Head of caudate nucleus (tissue), 42 donors: ENCODE data around the gene BUD31.

Experiments
- DNase-seq, 42 donors: peaks; one replicate each; pipeline versions ENCODE4 v3.0.0 to v3.0.0-alpha.2; 2020 to 2021; ENCODE audit warnings: mixed read lengths in 7 of 42
- intact Hi-C: fragments of 100-400 bp; cut with DNase I; formaldehyde crosslinking; loops from one replicate; pipeline ENCODE4 v1.15.0; 2022

BUD31 gene

GRCh38 chr7:99453105-99453504 lies 44.3 kb downstream of the BUD31 start:
- intact Hi-C loops = no loop called here
- peak in 37 of 42 donors; percentile 19 to 75 (median 50) for DNase-seq

GRCh38 chr7:99455874-99456273 lies 47.1 kb downstream of the BUD31 start:
- intact Hi-C loops = no loop called here
- no peak for DNase-seq

- intact Hi-C loops = no loop called here
- DNase-seq = peak in 4 of 42 donors; percentile 34 to 49 (median 40)
Measured at GRCh38 chr7:99456288-99456687, 47.5 kb downstream of the BUD31 start.

- no peak for DNase-seq
- intact Hi-C loops = no loop called here
Measured at GRCh38 chr7:99457050-99457649, 48.4 kb downstream of the BUD31 start.

- intact Hi-C loops = no loop called here
- no peak for DNase-seq
Measured at GRCh38 chr7:99457650-99458493, 49.1 kb downstream of the BUD31 start.

GRCh38 chr7:99459087-99459486 lies 50.3 kb downstream of the BUD31 start:
- DNase-seq = no peak
- intact Hi-C loops = no loop called here

- intact Hi-C loops = no loop called here
- DNase-seq = no peak
Measured at GRCh38 chr7:99460651-99461050, 51.9 kb downstream of the BUD31 start.

GRCh38 chr7:99461221-99461620 lies 52.5 kb downstream of the BUD31 start:
- no peak for DNase-seq
- intact Hi-C loops = no loop called here

GRCh38 chr7:99465421-99465768 lies 56.6 kb downstream of the BUD31 start:
- intact Hi-C loops = no loop called here
- no peak for DNase-seq

- intact Hi-C loops = no loop called here
- DNase-seq = no peak
Measured at GRCh38 chr7:99468336-99468918, 59.7 kb downstream of the BUD31 start.
